Activated CD8-positive, alpha-beta T cell treated with anti-CD3 and anti-CD28 coated beads, Interleukin-2, amount 10 ng/mL, durations not matched to agents 7 days and 5 days (primary cell): Measurements from ENCODE around the gene PTPRU. TPM values are rescaled to one million over a fixed set of nuclear protein-coding genes. Genes with fewer than 3 reads are reported as not detected.
A peak's percentile ranks its signal among the peaks of the same experiment; 100 is the strongest.
"Not testable (repeated sequence)": the region's sequence is repeated elsewhere in the genome, so short reads cannot be mapped to it uniquely, and the experiment has no call there.

ENCODE experiments used
- ATAC-seq: fragments of 150-1000 bp; cut with Tn5 transposase; one replicate; pipeline ENCODE4 v1.10.0; 2021; ENCODE audit warnings: moderate library complexity
- CTCF ChIA-PET: fragments of 350-600 bp; sonication (Branson Sonifier 250); formaldehyde crosslinking; loops from one replicate; lab custom pipeline; 2021; ENCODE audit warnings: antibody characterized with exemption; lab: Charles Lee
- POLR2A ChIA-PET: fragments of 350-600 bp; sonication (Branson Sonifier 250); formaldehyde crosslinking; loops from one replicate; lab custom pipeline; 2021; ENCODE audit warnings: antibody characterized with exemption; lab: Charles Lee
- DNase-seq: peaks from one replicate; pipeline ENCODE4 v3.0.0-alpha.2; 2020
- H3K27ac Mint-ChIP-seq: one replicate; pipeline ENCODE4 v1.8.0; 2021; ENCODE audit warnings: mild to moderate bottlenecking, mixed read lengths
- H3K27me3 Mint-ChIP-seq: one replicate; pipeline ENCODE4 v1.8.0; 2021; ENCODE audit warnings: low read depth, mixed read lengths
- H3K36me3 Mint-ChIP-seq: one replicate; pipeline ENCODE4 v1.8.0; 2021; ENCODE audit warnings: low read depth, mixed read lengths
- H3K4me1 Mint-ChIP-seq: one replicate; pipeline ENCODE4 v1.8.0; 2021; ENCODE audit warnings: low read depth, mixed read lengths
- H3K4me3 Mint-ChIP-seq: one replicate; pipeline ENCODE4 v1.8.0; 2021; ENCODE audit warnings: mild to moderate bottlenecking, mixed read lengths
- H3K9me3 Mint-ChIP-seq: one replicate; pipeline ENCODE4 v1.8.0; 2022; ENCODE audit warnings: mixed read lengths; ENCODE audit not compliant: insufficient read depth
- total RNA-seq, 2 experiments: library from RNA; stranded (reverse); gene quantifications; one replicate each; pipeline ENCODE4 v1.2.3, GENCODE V29; 2021

The PTPRU gene
- total RNA-seq, 2 experiments from 2014 or later, result 0.13 TPM; not detected in 1

- H3K4me1 Mint-ChIP-seq, H3K4me3 Mint-ChIP-seq, H3K36me3 Mint-ChIP-seq, DNase-seq, POLR2A ChIA-PET, ATAC-seq, H3K27ac Mint-ChIP-seq, H3K27me3 Mint-ChIP-seq, H3K9me3 Mint-ChIP-seq: not testable (repeated sequence)
- CTCF ChIA-PET, result interaction anchor here (0.6 kb wide), 1 partner anchor 32 kb away, joined by 3 read pairs; no protein-coding TSS in a partner anchor
Measured at GRCh38 chr1:29222260-29222659, 14.1 kb upstream of the PTPRU start.

- Mint-ChIP-seq H3K27me3 (no peaks in the 10 kb centered on the region), H3K4me1 (no peaks in the 10 kb centered on the region)
- CTCF ChIA-PET, result no interaction called here
Measured at GRCh38 chr1:29222686-29223085, 13.6 kb upstream of the PTPRU start.

GRCh38 chr1:29223521-29223920 lies 12.8 kb upstream of the PTPRU start:
- Mint-ChIP-seq H3K4me1 (no peaks in the 10 kb centered on the region), H3K27ac (no peak overlapping the region), H3K9me3 (no peaks in the 10 kb centered on the region), H3K4me3 (no peak overlapping the region), H3K27me3 (no peaks in the 10 kb centered on the region), H3K36me3 (peaks cover 2% of the 10 kb centered on the region)
- CTCF ChIA-PET, result interaction anchor here (1.2 kb wide), 1 partner anchor 42 kb away, joined by 3 read pairs; the partner anchor contains the start of gene SRSF4
- DNase-seq, result no peak
- ATAC-seq, result no peak
- POLR2A ChIA-PET, result no interaction called here

More at GRCh38 chr1:29222686-29223085, 13.6 kb upstream of the PTPRU start:
- POLR2A ChIA-PET, result no interaction called here
- H3K9me3 Mint-ChIP-seq, result no peaks in the 10 kb centered on the region
- peaks cover 2% of the 10 kb centered on the region for H3K36me3 Mint-ChIP-seq
- DNase-seq (no peak), ATAC-seq (no peak)
- no peak overlapping the region for H3K4me3 Mint-ChIP-seq
- no peak overlapping the region for H3K27ac Mint-ChIP-seq

- no peak for DNase-seq
- no peaks in the 10 kb centered on the region for H3K27me3 Mint-ChIP-seq
- H3K4me3 Mint-ChIP-seq, result no peak overlapping the region
- H3K36me3 Mint-ChIP-seq, result peaks cover 2% of the 10 kb centered on the region
- no peak for ATAC-seq
- no peaks in the 10 kb centered on the region for H3K9me3 Mint-ChIP-seq
- no peak overlapping the region for H3K27ac Mint-ChIP-seq
- POLR2A ChIA-PET, result no interaction called here
- CTCF ChIA-PET, result interaction anchor here (1.2 kb wide), 1 partner anchor 43 kb away, joined by 3 read pairs; the partner anchor contains the start of gene SRSF4
- H3K4me1 Mint-ChIP-seq, result peaks cover 1% of the 10 kb centered on the region
Measured at GRCh38 chr1:29224356-29224837, 11.9 kb upstream of the PTPRU start.

- ChIA-PET POLR2A (no interaction called here), CTCF (interaction anchor here (1.4 to 1.5 kb wide), 2 partner anchors 7 to 23 kb away, joined by 3 to 4 read pairs; no protein-coding TSS in a partner anchor)
- ATAC-seq, result no peak
- no peak overlapping the region for H3K27ac Mint-ChIP-seq
- no peaks in the 10 kb centered on the region for H3K9me3 Mint-ChIP-seq
- no peaks in the 10 kb centered on the region for H3K27me3 Mint-ChIP-seq
- H3K36me3 Mint-ChIP-seq, result peaks cover 2% of the 10 kb centered on the region
- DNase-seq, result no peak
- peaks cover 9% of the 10 kb centered on the region for H3K4me1 Mint-ChIP-seq
- H3K4me3 Mint-ChIP-seq, result no peak overlapping the region
Measured at GRCh38 chr1:29225361-29225760, 11.0 kb upstream of the PTPRU start.

GRCh38 chr1:29227511-29227910 lies 8.8 kb upstream of the PTPRU start:
- Mint-ChIP-seq H3K9me3 (no peaks in the 10 kb centered on the region), H3K27ac (no peak overlapping the region), H3K4me3 (no peak overlapping the region), H3K36me3 (no peaks in the 10 kb centered on the region), H3K27me3 (no peaks in the 10 kb centered on the region), H3K4me1 (peaks cover 18% of the 10 kb centered on the region)
- ChIA-PET CTCF (no interaction called here), POLR2A (no interaction called here)
- DNase-seq, result no peak
- ATAC-seq, result no peak

GRCh38 chr1:29230204-29230552 lies 6.1 kb upstream of the PTPRU start:
- ATAC-seq (no peak), DNase-seq (no peak)
- peak overlapping the region; percentile 92 for H3K4me3 Mint-ChIP-seq
- ChIA-PET CTCF (interaction anchor here (1.4 to 2.4 kb wide), 4 partner anchors 9 to 348 kb away, joined by 3 to 9 read pairs (median 3); no protein-coding TSS in a partner anchor), POLR2A (interaction anchor here (0.7 kb wide), 1 partner anchor 316 kb away, joined by 3 read pairs; the partner anchor contains the start of gene EPB41)
- no peaks in the 10 kb centered on the region for H3K36me3 Mint-ChIP-seq
- no peaks in the 10 kb centered on the region for H3K9me3 Mint-ChIP-seq
- peaks cover 15% of the 10 kb centered on the region for H3K27me3 Mint-ChIP-seq
- H3K4me1 Mint-ChIP-seq, result peaks cover 18% of the 10 kb centered on the region
- peak overlapping the region; percentile 91 for H3K27ac Mint-ChIP-seq

- H3K4me3 Mint-ChIP-seq, result peak within 1 kb of the TSS; percentile 92
- H3K4me1 Mint-ChIP-seq, result peaks cover 20% of the 10 kb centered on the region
- H3K27ac Mint-ChIP-seq, result peak within 1 kb of the TSS; percentile 91
- DNase-seq (peak; percentile 96), ATAC-seq (peak; percentile 98)
- no peaks in the 10 kb centered on the region for H3K36me3 Mint-ChIP-seq
- H3K9me3 Mint-ChIP-seq, result no peaks in the 10 kb centered on the region
- POLR2A ChIA-PET, result interaction anchor here (0.6 to 2.3 kb wide), 3 partner anchors 49 to 1548 kb away, joined by 3 to 7 read pairs (median 3); partner anchors contain the start of genes EPB41 and SRSF4
- H3K27me3 Mint-ChIP-seq, result peaks cover 15% of the 10 kb centered on the region
- CTCF ChIA-PET, result interaction anchor here (0.9 to 2.4 kb wide), 4 partner anchors 12 to 349 kb away, joined by 3 to 9 read pairs (median 4); partner anchors contain the start of gene SRSF4
Measured at GRCh38 chr1:29230553-29231378, 5.6 kb upstream of the PTPRU start, which contains the start of gene MECR. TSS of gene MECR (minus strand) at chr1:29230934. CDS start at chr1:29230906, 28 bp downstream.

- Mint-ChIP-seq H3K36me3 (no peaks in the 10 kb centered on the region), H3K27ac (no peak overlapping the region), H3K4me3 (no peak overlapping the region), H3K4me1 (peaks cover 30% of the 10 kb centered on the region), H3K27me3 (peaks cover 28% of the 10 kb centered on the region), H3K9me3 (no peaks in the 10 kb centered on the region)
- ATAC-seq, result no peak
- no peak for DNase-seq
- CTCF ChIA-PET, result interaction anchor here (2.4 kb wide), 1 partner anchor 30 kb away, joined by 9 read pairs; no protein-coding TSS in a partner anchor
- POLR2A ChIA-PET, result interaction anchor here (2.3 kb wide), 1 partner anchor 50 kb away, joined by 7 read pairs; the partner anchor contains the start of gene SRSF4
Measured at GRCh38 chr1:29232387-29232786, 3.9 kb upstream of the PTPRU start.

GRCh38 chr1:29233693-29234092 lies 2.6 kb upstream of the PTPRU start:
- Mint-ChIP-seq H3K36me3 (no peaks in the 10 kb centered on the region), H3K4me3 (no peak overlapping the region), H3K27me3 (peaks cover 34% of the 10 kb centered on the region), H3K27ac (no peak overlapping the region), H3K9me3 (no peaks in the 10 kb centered on the region), H3K4me1 (peaks cover 35% of the 10 kb centered on the region)
- DNase-seq (no peak), ATAC-seq (no peak)
- POLR2A ChIA-PET, result no interaction called here
- CTCF ChIA-PET, result interaction anchor here (0.6 to 0.8 kb wide), 2 partner anchors 604 to 1147 kb away, joined by 3 read pairs; no protein-coding TSS in a partner anchor

- DNase-seq (no peak), ATAC-seq (no peak)
- Mint-ChIP-seq H3K27ac (no peak overlapping the region), H3K4me1 (peaks cover 36% of the 10 kb centered on the region), H3K4me3 (no peak overlapping the region), H3K36me3 (no peaks in the 10 kb centered on the region), H3K9me3 (no peaks in the 10 kb centered on the region), H3K27me3 (peaks cover 42% of the 10 kb centered on the region)
- ChIA-PET POLR2A (no interaction called here), CTCF (interaction anchor here (0.6 to 0.8 kb wide), 2 partner anchors 603 to 1146 kb away, joined by 3 read pairs; no protein-coding TSS in a partner anchor)
Measured at GRCh38 chr1:29234471-29234870, 1.9 kb upstream of the PTPRU start.
